Suprapubic skin (tissue), 4 donors: ENCODE measurements around the gene CTAGE1. TPM values are rescaled to one million over a fixed set of nuclear protein-coding genes. Genes with fewer than 3 reads are reported as not detected.

Experiments used
- DNase-seq, 2 donors: peaks; one replicate each; pipeline ENCODE4 v3.0.0-alpha.2; 2019; ENCODE audit warnings: low spot score in 2 of 2
- H3K27ac ChIP-seq: fragments of 200-600 bp; sonication (generic); one replicate; pipeline ENCODE4 v1.5.1; 2019
- H3K27me3 ChIP-seq: fragments of 200-600 bp; sonication (generic); one replicate; pipeline ENCODE4 v1.5.1; 2019
- H3K36me3 ChIP-seq: fragments of 200-600 bp; sonication (generic); one replicate; pipeline ENCODE4 v1.5.1; 2019
- H3K4me1 ChIP-seq: fragments of 200-600 bp; sonication (generic); one replicate; pipeline ENCODE4 v1.5.1; 2019
- H3K4me3 ChIP-seq: fragments of 200-600 bp; sonication (generic); one replicate; pipeline ENCODE4 v1.5.1; 2019; ENCODE audit warnings: mild to moderate bottlenecking
- H3K9me3 ChIP-seq: fragments of 200-600 bp; sonication (generic); one replicate; pipeline ENCODE4 v1.5.1; 2019
- CTCF ChIP-seq, 2 donors: fragments of 200-600 bp in 1 of 2; fragments of 450-650 bp in 1 of 2; sonication (generic) in 1 of 2; IDR thresholded peaks; one replicate each; pipeline ENCODE4 v1.5.1; 2016 to 2019; ENCODE audit warnings: antibody characterized with exemption in 2 of 2, mild to moderate bottlenecking in 1 of 2, moderate library complexity in 1 of 2
- EP300 ChIP-seq: sonication (generic); formaldehyde crosslinking; IDR thresholded peaks from one replicate; pipeline ENCODE4 v1.6.1; 2017; ENCODE audit warnings: antibody characterized with exemption
- POLR2A ChIP-seq, 2 donors: fragments of 450-650 bp; IDR thresholded peaks; one replicate each; pipeline ENCODE4 v1.6.1; 2017; ENCODE audit warnings: antibody characterized with exemption in 2 of 2, mild to moderate bottlenecking in 2 of 2, moderate library complexity in 2 of 2
- POLR2AphosphoS5 ChIP-seq, 3 donors: sonication (generic); formaldehyde crosslinking; IDR thresholded peaks; one replicate each; pipeline ENCODE4 v1.6.1; 2017; ENCODE audit warnings: antibody characterized with exemption in 3 of 3
- WGBS: methylation state at CpG from one replicate; pipeline ENCODE4 v1.1.5; 2018; 5-methylcytosine and 5-hydroxymethylcytosine counted together
- total RNA-seq, 4 donors: library from RNA; depleted of rRNA; stranded (reverse); fragments of >200 nt; gene quantifications; one replicate each; pipeline ENCODE4 v1.1.0, GENCODE V29; 2016

CTAGE1 gene
- total RNA-seq, 4 donors from 2014 or later, result not detected

DNA sequence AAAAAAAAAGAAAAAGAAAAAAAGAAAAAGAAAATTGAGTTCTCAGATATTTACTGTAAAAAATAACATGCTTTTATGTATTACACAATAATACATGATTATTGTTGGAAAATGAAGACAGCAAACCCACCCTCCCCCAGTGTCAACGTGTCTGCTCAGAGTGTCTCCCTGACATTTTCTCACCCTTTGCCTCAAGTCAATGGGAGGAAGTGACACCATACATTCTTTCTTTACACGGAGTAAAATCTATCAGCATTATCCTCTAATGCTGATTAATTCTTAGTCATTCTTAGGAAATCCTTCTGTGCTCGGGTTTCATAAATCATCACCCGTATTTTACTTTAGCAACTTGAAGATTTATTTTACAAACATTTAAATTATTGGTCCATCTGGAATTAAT, 32.0 kb downstream of the CTAGE1 start:
- no peak for TF ChIP-seq EP300
- no peak for TF ChIP-seq CTCF (IDR thresholded peaks at IDR 0.05)
- no peak for TF ChIP-seq POLR2A (IDR thresholded peaks at IDR 0.05)
- TF ChIP-seq POLR2AphosphoS5 (IDR thresholded peaks at IDR 0.05), result no peak
- no peaks in the 10 kb centered on the region for H3K9me3 ChIP-seq
- DNase-seq, result no peak
- 13% methylated on average over 4 of the region's 4 CpGs for WGBS
- no peaks in the 10 kb centered on the region for H3K4me1 ChIP-seq
- H3K27ac ChIP-seq, result no peak overlapping the region
- H3K4me3 ChIP-seq, result no peak overlapping the region
- H3K36me3 ChIP-seq, result no peaks in the 10 kb centered on the region
- no peaks in the 10 kb centered on the region for H3K27me3 ChIP-seq

DNA sequence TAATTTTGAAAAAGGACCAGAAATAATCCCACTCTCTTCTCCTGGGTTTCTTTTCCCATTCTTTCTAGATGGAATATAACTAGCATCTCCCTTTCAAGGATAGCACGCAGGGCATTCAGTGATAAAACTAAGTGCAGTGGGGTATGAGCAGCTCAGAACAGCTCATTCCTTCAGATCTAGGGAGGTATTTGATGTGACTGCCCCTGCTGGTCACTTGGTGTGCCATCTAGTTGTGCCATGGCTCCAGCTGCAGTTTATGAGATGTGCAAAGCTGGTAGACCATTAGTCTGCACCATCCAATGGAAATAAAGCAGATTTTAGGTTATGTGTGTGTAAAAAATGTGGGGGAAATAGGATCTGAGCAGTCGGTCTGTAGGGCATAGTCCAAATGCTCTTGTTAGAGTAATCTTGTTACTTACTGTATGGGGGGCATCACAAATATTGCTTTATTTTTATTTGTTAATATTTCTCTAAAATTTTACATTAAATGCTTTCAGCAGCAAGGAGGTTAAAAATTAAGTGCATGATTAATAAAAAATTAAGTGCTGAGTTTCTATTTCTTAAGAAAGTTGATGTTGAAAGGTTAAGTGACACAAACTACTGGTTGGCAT, 38.9 kb downstream of the CTAGE1 start:
- DNase-seq, result no peak
- no peaks in the 10 kb centered on the region for H3K4me1 ChIP-seq
- no peak overlapping the region for H3K4me3 ChIP-seq
- 64% methylated on average over 2 of the region's 2 CpGs for WGBS
- H3K36me3 ChIP-seq, result no peaks in the 10 kb centered on the region
- no peak overlapping the region for H3K27ac ChIP-seq
- no peaks in the 10 kb centered on the region for H3K9me3 ChIP-seq
- no peaks in the 10 kb centered on the region for H3K27me3 ChIP-seq
- TF ChIP-seq CTCF (IDR thresholded peaks at IDR 0.05) (peak in 1 of 2 donors; percentile 36), POLR2AphosphoS5 (IDR thresholded peaks at IDR 0.05) (no peak), EP300 (no peak), POLR2A (IDR thresholded peaks at IDR 0.05) (no peak)

GRCh38 chr18:22377769-22378168, 39.9 kb downstream of the CTAGE1 start:
- WGBS, result 97% methylated on average over 1 of the region's 1 CpG
- no peak overlapping the region for H3K4me3 ChIP-seq
- H3K27me3 ChIP-seq, result no peaks in the 10 kb centered on the region
- H3K4me1 ChIP-seq, result no peaks in the 10 kb centered on the region
- DNase-seq, result no peak
- H3K9me3 ChIP-seq, result no peaks in the 10 kb centered on the region
- H3K27ac ChIP-seq, result no peak overlapping the region
- no peaks in the 10 kb centered on the region for H3K36me3 ChIP-seq
- TF ChIP-seq CTCF (IDR thresholded peaks at IDR 0.05) (no peak), EP300 (no peak), POLR2A (IDR thresholded peaks at IDR 0.05) (no peak), POLR2AphosphoS5 (IDR thresholded peaks at IDR 0.05) (no peak)

DNA sequence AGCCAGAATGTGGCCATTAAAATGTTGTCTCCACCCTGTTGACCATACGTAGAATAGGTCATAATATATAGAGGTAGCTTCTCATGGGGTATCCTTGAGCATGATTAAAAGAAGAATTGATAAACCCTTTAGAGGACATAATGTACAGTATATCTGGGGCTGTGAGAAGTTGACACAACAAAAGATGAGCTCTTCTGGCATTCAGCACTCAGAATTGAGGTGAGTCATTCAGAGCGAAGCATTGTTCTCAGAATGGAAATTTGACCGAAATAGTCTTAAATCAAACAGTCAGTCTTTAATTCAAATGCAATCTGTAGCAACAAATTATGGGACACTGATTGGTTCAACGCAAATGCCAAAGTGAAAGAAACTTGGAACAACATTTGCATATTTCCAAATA, 47.3 kb downstream of the CTAGE1 start:
- no peak for DNase-seq
- no peak overlapping the region for H3K27ac ChIP-seq
- no peak overlapping the region for H3K4me3 ChIP-seq
- no peaks in the 10 kb centered on the region for H3K9me3 ChIP-seq
- no peak for TF ChIP-seq EP300
- no peak for TF ChIP-seq POLR2A (IDR thresholded peaks at IDR 0.05)
- TF ChIP-seq POLR2AphosphoS5 (IDR thresholded peaks at IDR 0.05), result no peak
- no peak for TF ChIP-seq CTCF (IDR thresholded peaks at IDR 0.05)
- 93% methylated on average over 4 of the region's 4 CpGs for WGBS
- H3K4me1 ChIP-seq, result no peaks in the 10 kb centered on the region
- H3K36me3 ChIP-seq, result no peaks in the 10 kb centered on the region
- peaks cover 3% of the 10 kb centered on the region for H3K27me3 ChIP-seq

GRCh38 chr18:22368021-22368420, 49.7 kb downstream of the CTAGE1 start:
- Histone ChIP-seq H3K9me3 (no peaks in the 10 kb centered on the region), H3K27me3 (peaks cover 9% of the 10 kb centered on the region), H3K4me1 (no peaks in the 10 kb centered on the region), H3K27ac (no peak overlapping the region), H3K4me3 (no peak overlapping the region), H3K36me3 (no peaks in the 10 kb centered on the region)
- 67% methylated on average over 1 of the region's 1 CpG for WGBS
- no peak for TF ChIP-seq CTCF (IDR thresholded peaks at IDR 0.05)
- TF ChIP-seq POLR2AphosphoS5 (IDR thresholded peaks at IDR 0.05), result no peak
- no peak for TF ChIP-seq EP300
- no peak for TF ChIP-seq POLR2A (IDR thresholded peaks at IDR 0.05)
- DNase-seq, result no peak
